Transverse colon (tissue), 3 donors: ENCODE measurements around the gene RSPH3.

ENCODE experiments used
- CTCF ChIP-seq, 5 experiments: fragments of 200-600 bp in 3 of 5; fragments of 450-650 bp in 2 of 5; sonication (generic) in 3 of 5; IDR thresholded peaks; 1 replicate in 2 of 5; 2 replicates in 3 of 5; pipeline ENCODE4 v1.5.1; 2016 to 2017; ENCODE audit warnings: antibody characterized with exemption in 5 of 5, inconsistent platforms in 3 of 5, mild to moderate bottlenecking in 2 of 5, moderate library complexity in 1 of 5
- POLR2A ChIP-seq: fragments of 450-650 bp; IDR thresholded peaks from one replicate; pipeline ENCODE4 v1.6.1; 2016; ENCODE audit warnings: antibody characterized with exemption, mild to moderate bottlenecking, moderate library complexity

- TF ChIP-seq CTCF (IDR thresholded peaks at IDR 0.05) (no peak), POLR2A (no peak)
These were observed 75.2 kb downstream of the RSPH3 start for GRCh38 chr6:158924499-158925455.
